H9 (cell line): Measurements from ENCODE around the gene CDCA7L. TPM values are rescaled to one million over a fixed set of nuclear protein-coding genes. Genes with fewer than 3 reads are reported as not detected.

Source experiments
- DNase-seq: peaks from one replicate; pipeline ENCODE4 v3.0.0-alpha.2; 2017
- H2AFZ ChIP-seq: one replicate; pipeline ENCODE4 v1.6.1; 2013; ENCODE audit warnings: mild to moderate bottlenecking, low read length, control low read depth, moderate library complexity
- H2AK5ac ChIP-seq: 2 replicates; pipeline ENCODE4 v1.6.1; 2013; ENCODE audit warnings: low read length, control low read depth, mixed read lengths; ENCODE audit not compliant: insufficient read length
- H2BK120ac ChIP-seq: one replicate; pipeline ENCODE4 v1.6.1; 2013; ENCODE audit warnings: low read depth, mild to moderate bottlenecking, low read length, control low read depth, inconsistent platforms; ENCODE audit not compliant: poor library complexity, severe bottlenecking
- H2BK12ac ChIP-seq: 2 replicates; pipeline ENCODE4 v1.6.1; 2013; ENCODE audit warnings: low read length, control low read depth, mixed read lengths, low read depth; ENCODE audit not compliant: insufficient read length
- H2BK15ac ChIP-seq: 2 replicates; pipeline ENCODE4 v1.6.1; 2013; ENCODE audit warnings: low read depth, low read length, control low read depth
- H2BK20ac ChIP-seq: one replicate; pipeline ENCODE4 v1.6.1; 2013; ENCODE audit warnings: low read depth, mild to moderate bottlenecking, low read length, control low read depth, inconsistent platforms; ENCODE audit not compliant: poor library complexity, severe bottlenecking
- H2BK5ac ChIP-seq: 2 replicates; pipeline ENCODE4 v1.6.1; 2013; ENCODE audit warnings: low read length, control low read depth, mixed read lengths; ENCODE audit not compliant: insufficient read length
- H3K14ac ChIP-seq: 2 replicates; pipeline ENCODE4 v1.6.1; 2013; ENCODE audit warnings: low read length, control low read depth; ENCODE audit not compliant: insufficient read depth
- H3K18ac ChIP-seq: 2 replicates; pipeline ENCODE4 v1.6.1; 2013; ENCODE audit warnings: low read depth, mild to moderate bottlenecking, mixed read lengths, low read length, control low read depth; ENCODE audit not compliant: insufficient read length
- H3K23ac ChIP-seq: 2 replicates; pipeline ENCODE4 v1.6.1; 2013; ENCODE audit warnings: low read length, control low read depth, mixed read lengths, low read depth; ENCODE audit not compliant: insufficient read length
- H3K23me2 ChIP-seq: 2 replicates; pipeline ENCODE4 v1.6.1; 2013; ENCODE audit warnings: low read depth, mild to moderate bottlenecking, mixed read lengths, low read length, control low read depth; ENCODE audit not compliant: insufficient read length, poor library complexity, severe bottlenecking
- H3K27ac ChIP-seq: 2 replicates; pipeline ENCODE4 v1.5.1; 2013; ENCODE audit warnings: low read length, control low read depth, mixed read lengths, low read depth; ENCODE audit not compliant: insufficient read length
- H3K27me3 ChIP-seq: 2 replicates; pipeline ENCODE4 v1.6.1; 2013; ENCODE audit warnings: low read length, control low read depth, inconsistent platforms; ENCODE audit not compliant: insufficient read depth
- H3K4ac ChIP-seq: 2 replicates; pipeline ENCODE4 v1.6.1; 2013; ENCODE audit warnings: low read depth, mild to moderate bottlenecking, control low read depth, inconsistent platforms, low read length, moderate library complexity
- H3K4me1 ChIP-seq: 2 replicates; pipeline ENCODE4 v1.6.1; 2013; ENCODE audit warnings: low read length, control low read depth, inconsistent platforms; ENCODE audit not compliant: insufficient read depth
- H3K4me2 ChIP-seq: 2 replicates; pipeline ENCODE4 v1.6.1; 2013; ENCODE audit warnings: low read length, control low read depth, mixed read lengths; ENCODE audit not compliant: insufficient read length, insufficient read depth
- H3K56ac ChIP-seq: 2 replicates; pipeline ENCODE4 v1.6.1; 2013; ENCODE audit warnings: low read depth, mild to moderate bottlenecking, mixed read lengths, low read length, control low read depth; ENCODE audit not compliant: insufficient read length
- H3K79me1 ChIP-seq: 2 replicates; pipeline ENCODE4 v1.6.1; 2013; ENCODE audit warnings: low read depth, mild to moderate bottlenecking, moderate library complexity, low read length, control low read depth, inconsistent platforms; ENCODE audit not compliant: insufficient read depth, poor library complexity, severe bottlenecking
- H3K79me2 ChIP-seq: 2 replicates; pipeline ENCODE4 v1.6.1; 2013; ENCODE audit warnings: low read length, control low read depth, inconsistent platforms; ENCODE audit not compliant: insufficient read depth
- H3K9ac ChIP-seq: 2 replicates; pipeline ENCODE4 v1.6.1; 2013; ENCODE audit warnings: low read length, control low read depth, mixed read lengths; ENCODE audit not compliant: insufficient read length; ENCODE audit errors: extremely low read depth
- H3K9me3 ChIP-seq: one replicate; pipeline ENCODE4 v1.6.1; 2013; ENCODE audit warnings: low read depth, low read length, inconsistent platforms; ENCODE audit not compliant: control insufficient read depth
- H3T11ph ChIP-seq: one replicate; pipeline ENCODE4 v1.6.1; 2013; ENCODE audit warnings: mild to moderate bottlenecking, low read length, control low read depth, inconsistent platforms
- H4K20me1 ChIP-seq: one replicate; pipeline ENCODE4 v1.6.1; 2013; ENCODE audit not compliant: control insufficient read depth, insufficient read length, insufficient read depth
- H4K5ac ChIP-seq: 2 replicates; pipeline ENCODE4 v1.6.1; 2013; ENCODE audit warnings: low read depth, mild to moderate bottlenecking, mixed read lengths, low read length, control low read depth; ENCODE audit not compliant: insufficient read length
- H4K8ac ChIP-seq: replicated peaks from 2 replicates; pipeline ENCODE4 v1.6.1; 2013; ENCODE audit warnings: low read length, control low read depth, mixed read lengths, low read depth; ENCODE audit not compliant: insufficient read length
- H4K91ac ChIP-seq: 2 replicates; pipeline ENCODE4 v1.6.1; 2013; ENCODE audit warnings: low read depth, mild to moderate bottlenecking, moderate library complexity, mixed read lengths, low read length, control low read depth; ENCODE audit not compliant: insufficient read length
- H3K27ac Mint-ChIP-seq, 3 experiments: 2 replicates in 2 of 3; 3 replicates in 1 of 3; pipeline ENCODE4 v1.8.0; 2020 to 2021; ENCODE audit warnings: mixed read lengths in 3 of 3, mild to moderate bottlenecking in 1 of 3, moderate library complexity in 1 of 3
- H3K27me3 Mint-ChIP-seq: 2 replicates; pipeline ENCODE4 v1.8.0; 2021; ENCODE audit warnings: low read depth, mild to moderate bottlenecking, moderate library complexity, mixed read lengths
- H3K36me3 Mint-ChIP-seq, 3 experiments: 2 replicates in 2 of 3; 3 replicates in 1 of 3; pipeline ENCODE4 v1.8.0; 2020 to 2021; ENCODE audit warnings: low read depth in 3 of 3, mixed read lengths in 3 of 3; ENCODE audit not compliant: insufficient read depth in 1 of 3
- H3K4me1 Mint-ChIP-seq, 2 experiments: 2 replicates each; pipeline ENCODE4 v1.8.0; 2020; ENCODE audit warnings: mixed read lengths in 2 of 2
- H3K4me3 Mint-ChIP-seq, 2 experiments: 2 replicates in 1 of 2; 3 replicates in 1 of 2; pipeline ENCODE4 v1.8.0; 2020 to 2021; ENCODE audit warnings: mild to moderate bottlenecking in 2 of 2, mixed read lengths in 2 of 2, moderate library complexity in 1 of 2
- H3K9me3 Mint-ChIP-seq, 2 experiments: 2 replicates in 1 of 2; 3 replicates in 1 of 2; pipeline ENCODE4 v1.8.0; 2020; ENCODE audit warnings: mild to moderate bottlenecking in 2 of 2, mixed read lengths in 2 of 2, moderate library complexity in 1 of 2
- WGBS: extraction: QIAGEN DNeasy Blood & Tissue Kit; methylation state at CpG from one replicate; pipeline ENCODE4 v1.1.7; 2013; ENCODE audit warnings: missing lambda C conversion rate, low lambda C conversion rate, mixed read lengths; ENCODE audit not compliant: insufficient read length; ENCODE audit errors: extremely low coverage; 5-methylcytosine and 5-hydroxymethylcytosine counted together
- total RNA-seq: library from RNA; stranded (reverse); gene quantifications from 2 replicates; pipeline ENCODE4 v1.2.1, GENCODE V29; 2021
- TF ChIP-seq, protein P1 (sequence below): fragments of 200-600 bp; sonication (generic); conservative IDR thresholded peaks from 3 replicates; pipeline ENCODE4 v1.8.0; 2021; ENCODE audit warnings: antibody characterized with exemption, mild to moderate bottlenecking

CDCA7L gene
- total RNA-seq, 1 experiment from 2014 or later: 104 TPM

DNA sequence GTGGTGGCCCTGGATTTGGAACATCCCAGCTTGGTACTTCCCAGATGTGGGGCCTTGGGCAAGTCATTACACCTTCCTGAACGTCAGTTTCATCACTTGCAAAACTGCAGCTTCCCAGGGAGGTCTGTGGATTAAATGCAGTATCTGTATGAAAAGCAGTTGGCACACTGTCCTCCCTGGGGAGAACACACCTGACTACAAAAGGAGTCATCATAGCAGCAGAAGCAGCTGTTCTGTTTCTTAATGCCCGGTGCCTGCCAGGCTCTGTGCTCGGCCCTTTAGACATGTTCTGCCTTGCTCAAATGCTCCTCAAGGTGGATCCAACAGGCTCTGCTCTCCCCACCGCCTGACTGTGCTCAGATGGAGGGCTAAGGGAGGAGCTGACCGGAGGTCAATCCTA, 31.0 kb downstream of the CDCA7L start:
- no peak overlapping the region for H4K5ac ChIP-seq
- no peak overlapping the region for H2AK5ac ChIP-seq
- no peak overlapping the region for H2BK120ac ChIP-seq
- no peak overlapping the region for H3K4me2 ChIP-seq
- no peak overlapping the region for H4K8ac ChIP-seq
- no peaks in the 10 kb centered on the region; the same call in 1 of the 2 replicates for H3K4me1 ChIP-seq
- H3K9me3 Mint-ChIP-seq: no peaks in the 10 kb centered on the region
- peaks cover 22 to 29% of the 10 kb centered on the region in 2 experiments for H3K4me1 Mint-ChIP-seq
- no peak overlapping the region for H3K18ac ChIP-seq
- WGBS: no CpG with 5 or more reads among the region's 5 CpGs
- no peak overlapping the region for H2BK15ac ChIP-seq
- no peaks in the 10 kb centered on the region for H4K20me1 ChIP-seq
- H3K23ac ChIP-seq: no peak overlapping the region
- H2BK20ac ChIP-seq: no peak overlapping the region
- no peak overlapping the region for H3K9ac ChIP-seq
- H3K23me2 ChIP-seq: no peaks in the 10 kb centered on the region
- no peaks in the 10 kb centered on the region for H3K27me3 ChIP-seq
- H3K79me2 ChIP-seq: peaks cover 4% of the 10 kb centered on the region; the same call in 1 of the 2 replicates
- no peak overlapping the region for H3T11ph ChIP-seq
- no peak for DNase-seq
- H3K36me3 Mint-ChIP-seq: peaks cover 44 to 62% (median 56%) of the 10 kb centered on the region in 3 experiments
- no peak overlapping the region for H2BK5ac ChIP-seq
- H2AFZ ChIP-seq: no peak overlapping the region
- no peak overlapping the region for H2BK12ac ChIP-seq
- H3K14ac ChIP-seq: no peak overlapping the region
- H3K27me3 Mint-ChIP-seq: no peaks in the 10 kb centered on the region
- H3K4me3 Mint-ChIP-seq: no peak overlapping the region
- no peak overlapping the region for H3K27ac ChIP-seq
- H4K91ac ChIP-seq: no peak overlapping the region
- H3K4ac ChIP-seq: no peak overlapping the region
- H3K56ac ChIP-seq: no peak overlapping the region
- peaks cover 3% of the 10 kb centered on the region for H3K79me1 ChIP-seq
- H3K27ac Mint-ChIP-seq: no peak overlapping the region; a peak in 2 of 7 replicates
- no peaks in the 10 kb centered on the region for H3K9me3 ChIP-seq
- TF ChIP-seq, protein P1, sequence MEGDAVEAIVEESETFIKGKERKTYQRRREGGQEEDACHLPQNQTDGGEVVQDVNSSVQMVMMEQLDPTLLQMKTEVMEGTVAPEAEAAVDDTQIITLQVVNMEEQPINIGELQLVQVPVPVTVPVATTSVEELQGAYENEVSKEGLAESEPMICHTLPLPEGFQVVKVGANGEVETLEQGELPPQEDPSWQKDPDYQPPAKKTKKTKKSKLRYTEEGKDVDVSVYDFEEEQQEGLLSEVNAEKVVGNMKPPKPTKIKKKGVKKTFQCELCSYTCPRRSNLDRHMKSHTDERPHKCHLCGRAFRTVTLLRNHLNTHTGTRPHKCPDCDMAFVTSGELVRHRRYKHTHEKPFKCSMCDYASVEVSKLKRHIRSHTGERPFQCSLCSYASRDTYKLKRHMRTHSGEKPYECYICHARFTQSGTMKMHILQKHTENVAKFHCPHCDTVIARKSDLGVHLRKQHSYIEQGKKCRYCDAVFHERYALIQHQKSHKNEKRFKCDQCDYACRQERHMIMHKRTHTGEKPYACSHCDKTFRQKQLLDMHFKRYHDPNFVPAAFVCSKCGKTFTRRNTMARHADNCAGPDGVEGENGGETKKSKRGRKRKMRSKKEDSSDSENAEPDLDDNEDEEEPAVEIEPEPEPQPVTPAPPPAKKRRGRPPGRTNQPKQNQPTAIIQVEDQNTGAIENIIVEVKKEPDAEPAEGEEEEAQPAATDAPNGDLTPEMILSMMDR: no peak
